ENCODE measurements around the gene ATP6V1B1. TPM values are rescaled to one million over a fixed set of nuclear protein-coding genes. Genes with fewer than 3 reads are reported as not detected.
"Not testable (repeated sequence)": the region's sequence is repeated elsewhere in the genome, so short reads cannot be mapped to it uniquely, and the experiment has no call there.

The ATP6V1B1 gene
- total RNA-seq, 1 donor from 2014 or later, result not detected

DNA sequence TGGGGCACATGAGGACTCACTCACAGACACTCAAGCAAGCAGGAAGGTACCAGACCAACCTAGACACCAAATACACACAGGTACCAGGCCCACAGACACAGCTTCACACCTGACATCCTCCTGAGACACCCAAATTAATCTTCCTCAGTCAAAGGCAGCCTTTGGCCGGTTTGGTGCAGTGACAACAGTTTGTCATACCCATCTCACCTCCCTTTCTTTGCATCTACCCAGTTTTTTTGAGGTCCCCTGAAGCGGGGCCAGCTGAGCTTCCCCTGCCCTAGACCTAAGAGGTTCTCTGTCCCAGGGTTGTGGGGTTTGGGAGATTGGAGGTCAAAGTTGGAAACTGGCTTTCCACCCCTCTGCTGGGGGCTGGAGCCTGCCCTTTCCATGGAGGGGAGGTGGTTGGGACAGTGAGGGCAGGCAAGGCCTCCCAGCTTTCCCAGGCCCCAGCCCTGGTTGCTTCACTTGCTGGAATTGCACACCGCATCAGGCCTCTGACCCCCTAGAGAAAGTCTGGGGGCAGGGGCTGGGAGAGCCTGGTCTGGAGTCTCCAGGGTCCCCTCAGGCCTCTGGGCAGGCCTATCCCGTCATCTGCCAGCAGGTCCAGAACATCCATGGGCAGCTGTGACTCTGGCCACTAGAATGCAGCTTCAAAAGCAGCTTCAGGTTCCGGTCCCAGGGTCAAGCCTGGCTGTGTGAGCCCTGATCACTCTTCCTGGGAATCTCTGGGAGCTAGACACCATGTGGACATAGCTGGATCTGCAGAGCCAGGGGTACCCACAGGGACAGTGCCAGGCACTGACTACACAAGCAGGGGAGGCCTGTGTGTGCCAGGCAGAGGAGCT is 71.5 kb downstream of the ATP6V1B1 start:
- Mint-ChIP-seq H3K27ac (no peak overlapping the region), H3K4me3 (no peak overlapping the region), H3K36me3 (ENCODE audit: low read depth) (no peaks in the 10 kb centered on the region), H3K9me3 (no peaks in the 10 kb centered on the region), H3K27me3 (peaks cover 34% of the 10 kb centered on the region), H3K4me1 (no peaks in the 10 kb centered on the region)
- CTCF ChIA-PET, result interaction anchor here (1.6 kb wide), 1 partner anchor 22 kb away, joined by 3 read pairs; no protein-coding TSS in a partner anchor
- intact Hi-C loops (cut with micrococcal nuclease), result no loop called here
- ATAC-seq (ENCODE audit: low read depth) (no peak), DNase-seq (no peak)
- POLR2A ChIA-PET, result no interaction called here
- TF ChIP-seq, protein P1, sequence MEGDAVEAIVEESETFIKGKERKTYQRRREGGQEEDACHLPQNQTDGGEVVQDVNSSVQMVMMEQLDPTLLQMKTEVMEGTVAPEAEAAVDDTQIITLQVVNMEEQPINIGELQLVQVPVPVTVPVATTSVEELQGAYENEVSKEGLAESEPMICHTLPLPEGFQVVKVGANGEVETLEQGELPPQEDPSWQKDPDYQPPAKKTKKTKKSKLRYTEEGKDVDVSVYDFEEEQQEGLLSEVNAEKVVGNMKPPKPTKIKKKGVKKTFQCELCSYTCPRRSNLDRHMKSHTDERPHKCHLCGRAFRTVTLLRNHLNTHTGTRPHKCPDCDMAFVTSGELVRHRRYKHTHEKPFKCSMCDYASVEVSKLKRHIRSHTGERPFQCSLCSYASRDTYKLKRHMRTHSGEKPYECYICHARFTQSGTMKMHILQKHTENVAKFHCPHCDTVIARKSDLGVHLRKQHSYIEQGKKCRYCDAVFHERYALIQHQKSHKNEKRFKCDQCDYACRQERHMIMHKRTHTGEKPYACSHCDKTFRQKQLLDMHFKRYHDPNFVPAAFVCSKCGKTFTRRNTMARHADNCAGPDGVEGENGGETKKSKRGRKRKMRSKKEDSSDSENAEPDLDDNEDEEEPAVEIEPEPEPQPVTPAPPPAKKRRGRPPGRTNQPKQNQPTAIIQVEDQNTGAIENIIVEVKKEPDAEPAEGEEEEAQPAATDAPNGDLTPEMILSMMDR (IDR thresholded peaks at IDR 0.05), result no peak

DNA sequence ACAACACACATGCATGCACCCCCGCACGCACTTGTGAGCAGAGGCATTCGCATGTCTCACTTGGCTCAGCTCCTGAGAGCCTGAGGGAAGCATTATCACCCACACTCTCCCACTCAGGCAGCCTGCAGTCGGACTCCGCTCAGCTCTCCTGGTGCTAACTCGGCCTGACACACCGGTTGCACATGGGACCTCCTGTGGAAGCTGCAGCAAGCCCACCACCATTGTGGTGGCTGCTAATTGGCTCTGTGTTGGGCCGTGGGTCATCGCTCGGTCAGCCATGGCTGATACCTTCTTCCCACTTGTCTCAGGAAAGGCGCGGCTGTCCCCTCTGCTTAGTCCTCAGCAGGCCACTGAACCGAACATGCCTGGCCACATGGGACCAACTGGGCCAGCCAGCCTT is 72.6 kb downstream of the ATP6V1B1 start:
- intact Hi-C loops (cut with micrococcal nuclease), result no loop called here
- H3K27me3 Mint-ChIP-seq, result peaks cover 33% of the 10 kb centered on the region

DNA sequence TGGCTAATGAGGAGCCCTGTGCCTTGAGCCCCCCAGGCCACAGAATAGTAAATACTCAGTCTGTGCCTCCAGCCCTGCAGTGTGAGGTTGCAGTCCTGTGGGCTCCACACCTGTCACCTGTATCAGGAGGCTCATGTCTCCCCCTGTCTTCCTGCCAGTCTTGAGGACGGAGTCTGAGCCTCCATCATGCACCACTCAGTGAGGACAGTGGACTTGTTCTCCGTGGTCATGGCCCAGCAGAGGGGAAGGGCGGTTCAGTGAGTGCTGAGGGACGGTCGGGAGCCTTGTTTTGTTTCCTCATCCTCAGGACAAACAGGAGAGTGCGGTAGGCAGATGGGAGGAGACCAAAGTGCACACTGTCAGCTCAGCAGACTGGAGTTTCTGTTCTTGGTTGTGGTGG is 76.1 kb downstream of the ATP6V1B1 start:
- CTCF ChIA-PET; H3K4me3 Mint-ChIP-seq; H3K36me3 Mint-ChIP-seq (ENCODE audit: low read depth): not testable (repeated sequence)

More for the DNA sequence above, 72.6 kb downstream of the ATP6V1B1 start:
- DNase-seq, result no peak
- no peak overlapping the region for H3K27ac Mint-ChIP-seq
- ChIA-PET CTCF (interaction anchor here (1.6 kb wide), 1 partner anchor 24 kb away, joined by 3 read pairs; no protein-coding TSS in a partner anchor), POLR2A (no interaction called here)
- TF ChIP-seq, protein P1 (IDR thresholded peaks at IDR 0.05), result no peak
- no peaks in the 10 kb centered on the region for H3K9me3 Mint-ChIP-seq
- no peaks in the 10 kb centered on the region for H3K36me3 Mint-ChIP-seq (ENCODE audit: low read depth)
- no peaks in the 10 kb centered on the region for H3K4me1 Mint-ChIP-seq
- ATAC-seq (ENCODE audit: low read depth), result no peak
- H3K4me3 Mint-ChIP-seq, result no peak overlapping the region

More for the DNA sequence above, 76.1 kb downstream of the ATP6V1B1 start:
- H3K9me3 Mint-ChIP-seq; DNase-seq; H3K27ac Mint-ChIP-seq; POLR2A ChIA-PET; H3K4me1 Mint-ChIP-seq; ATAC-seq (ENCODE audit: low read depth); intact Hi-C loops (cut with micrococcal nuclease): not testable (repeated sequence)
- peaks cover 22% of the 10 kb centered on the region for H3K27me3 Mint-ChIP-seq

Other genes with a start within 250 kb of the ATP6V1B1 start
- 12.5 and 15.4 TPM in 2 replicates for gene ADD2, start 167.7 kb upstream of the ATP6V1B1 start, total RNA-seq
- not detected in 2 replicates for gene FIGLA, start 145.3 kb upstream of the ATP6V1B1 start, total RNA-seq
- not detected in 2 replicates for gene CLEC4F, start 115.3 kb upstream of the ATP6V1B1 start, total RNA-seq
- gene CD207, start 100.1 kb upstream of the ATP6V1B1 start, total RNA-seq, result not detected in 2 replicates
- gene VAX2, start 35.3 kb upstream of the ATP6V1B1 start, total RNA-seq, result not detected in 2 replicates
- gene ANKRD53, start 42.7 kb downstream of the ATP6V1B1 start, total RNA-seq, result 0.71 and 2.5 TPM in 2 replicates
- gene TEX261, start 59.0 kb downstream of the ATP6V1B1 start, total RNA-seq, result 46.8 and 54.1 TPM in 2 replicates
- gene NAGK, start 132.7 kb downstream of the ATP6V1B1 start, total RNA-seq, result 175 and 208 TPM in 2 replicates
- 11.1 and 12.2 TPM in 2 replicates for gene MCEE, start 194.3 kb downstream of the ATP6V1B1 start, total RNA-seq
- gene MPHOSPH10, start 194.7 kb downstream of the ATP6V1B1 start, total RNA-seq, result 47.6 and 47.8 TPM in 2 replicates

All from activated B cell treated with CpG ODN at 0.5 μM for 24 hours (primary cell).